Uterus (tissue), 2 donors: ENCODE data around the gene HDAC7.

Source experiments
- CTCF ChIP-seq, 4 experiments: fragments of 200-600 bp in 2 of 4; fragments of 450-650 bp in 2 of 4; sonication (generic) in 2 of 4; IDR thresholded peaks; one replicate each; pipeline ENCODE4 v1.5.1; 2016 to 2019; ENCODE audit warnings: antibody characterized with exemption in 4 of 4, mild to moderate bottlenecking in 2 of 4, moderate library complexity in 1 of 4
- POLR2A ChIP-seq, 2 donors: fragments of 450-650 bp; IDR thresholded peaks; one replicate each; pipeline ENCODE4 v1.6.1; 2016; ENCODE audit warnings: antibody characterized with exemption in 2 of 2, mild to moderate bottlenecking in 1 of 2, moderate library complexity in 1 of 2

- no peak for TF ChIP-seq CTCF (IDR thresholded peaks at IDR 0.05)
- no peak for TF ChIP-seq POLR2A (IDR thresholded peaks at IDR 0.05)
Observed at GRCh38 chr12:47834199-47834903, 14.6 kb upstream of the HDAC7 start.
